Activated naive CD8-positive, alpha-beta T cell treated with anti-CD3 and anti-CD28 coated beads, Interleukin-2, amount 10 ng/mL, durations not matched to agents 7 days and 5 days (primary cell): ENCODE data around the gene CAMK2D. TPM values are rescaled to one million over a fixed set of nuclear protein-coding genes. Genes with fewer than 3 reads are reported as not detected.

ENCODE experiments used
- ATAC-seq: fragments of 150-1000 bp; cut with Tn5 transposase; one replicate; pipeline ENCODE4 v1.10.0; 2021; ENCODE audit warnings: low read depth, moderate library complexity
- POLR2A ChIA-PET: fragments of 350-600 bp; sonication (Branson Sonifier 250); formaldehyde crosslinking; loops from one replicate; lab custom pipeline; 2021; ENCODE audit warnings: antibody characterized with exemption; lab: Charles Lee
- DNase-seq: peaks from one replicate; pipeline ENCODE4 v3.0.0; 2021
- H3K27ac Mint-ChIP-seq: one replicate; pipeline ENCODE4 v1.8.0; 2022; ENCODE audit warnings: mild to moderate bottlenecking, mixed read lengths
- H3K27me3 Mint-ChIP-seq: one replicate; pipeline ENCODE4 v1.8.0; 2022; ENCODE audit warnings: mild to moderate bottlenecking, moderate library complexity, mixed read lengths
- H3K36me3 Mint-ChIP-seq: one replicate; pipeline ENCODE4 v1.8.0; 2021; ENCODE audit warnings: mild to moderate bottlenecking, mixed read lengths
- H3K4me1 Mint-ChIP-seq: one replicate; pipeline ENCODE4 v1.8.0; 2021; ENCODE audit warnings: mixed read lengths
- H3K4me3 Mint-ChIP-seq: one replicate; pipeline ENCODE4 v1.8.0; 2022; ENCODE audit warnings: mild to moderate bottlenecking, moderate library complexity, mixed read lengths
- H3K9me3 Mint-ChIP-seq: one replicate; pipeline ENCODE4 v1.8.0; 2021; ENCODE audit warnings: mixed read lengths
- total RNA-seq, 2 experiments: library from RNA; stranded (reverse); gene quantifications; one replicate each; pipeline ENCODE4 v1.2.3, GENCODE V29; 2021

CAMK2D gene
- total RNA-seq, 2 experiments from 2014 or later = 34.8 to 35.5 TPM

GRCh38 chr4:113461281-113461680 is 300.3 kb downstream of the CAMK2D start:
- H3K27me3 Mint-ChIP-seq = no peaks in the 10 kb centered on the region
- no peaks in the 10 kb centered on the region for H3K9me3 Mint-ChIP-seq
- H3K27ac Mint-ChIP-seq = no peak overlapping the region
- H3K4me3 Mint-ChIP-seq = no peak overlapping the region
- peaks cover 31% of the 10 kb centered on the region for H3K36me3 Mint-ChIP-seq
- ATAC-seq (no peak), DNase-seq (no peak)
- POLR2A ChIA-PET = no interaction called here
- H3K4me1 Mint-ChIP-seq = no peaks in the 10 kb centered on the region

- ATAC-seq = no peak
- POLR2A ChIA-PET = no interaction called here
- Mint-ChIP-seq H3K4me3 (no peak overlapping the region), H3K27ac (no peak overlapping the region), H3K36me3 (peaks cover 36% of the 10 kb centered on the region), H3K4me1 (peaks cover 2% of the 10 kb centered on the region), H3K9me3 (no peaks in the 10 kb centered on the region), H3K27me3 (no peaks in the 10 kb centered on the region)
- no peak for DNase-seq
Observed at GRCh38 chr4:113457886-113458285, 303.7 kb downstream of the CAMK2D start.

- ATAC-seq (no peak), DNase-seq (no peak)
- H3K4me3 Mint-ChIP-seq = no peak overlapping the region
- H3K36me3 Mint-ChIP-seq = peaks cover 33% of the 10 kb centered on the region
- no peak overlapping the region for H3K27ac Mint-ChIP-seq
- POLR2A ChIA-PET = no interaction called here
- no peaks in the 10 kb centered on the region for H3K27me3 Mint-ChIP-seq
- peaks cover 2% of the 10 kb centered on the region for H3K4me1 Mint-ChIP-seq
- no peaks in the 10 kb centered on the region for H3K9me3 Mint-ChIP-seq
Observed at GRCh38 chr4:113457121-113457520, 304.4 kb downstream of the CAMK2D start.

- Mint-ChIP-seq H3K4me3 (no peak overlapping the region), H3K36me3 (peaks cover 30% of the 10 kb centered on the region), H3K9me3 (no peaks in the 10 kb centered on the region), H3K4me1 (peaks cover 2% of the 10 kb centered on the region), H3K27ac (no peak overlapping the region), H3K27me3 (no peaks in the 10 kb centered on the region)
- POLR2A ChIA-PET = no interaction called here
- ATAC-seq (no peak), DNase-seq (no peak)
Observed at GRCh38 chr4:113455061-113455460, 306.5 kb downstream of the CAMK2D start.

GRCh38 chr4:113452868-113453620 is 308.5 kb downstream of the CAMK2D start:
- no peak for DNase-seq
- Mint-ChIP-seq H3K27me3 (no peaks in the 10 kb centered on the region), H3K4me1 (peaks cover 2% of the 10 kb centered on the region), H3K4me3 (no peak overlapping the region), H3K27ac (no peak overlapping the region), H3K36me3 (peaks cover 24% of the 10 kb centered on the region), H3K9me3 (no peaks in the 10 kb centered on the region)
- POLR2A ChIA-PET = no interaction called here
- no peak for ATAC-seq

GRCh38 chr4:113452152-113452551 is 309.4 kb downstream of the CAMK2D start:
- Mint-ChIP-seq H3K9me3 (peaks cover under 1% of the 10 kb centered on the region), H3K4me1 (peaks cover 2% of the 10 kb centered on the region), H3K36me3 (peaks cover 21% of the 10 kb centered on the region), H3K27me3 (no peaks in the 10 kb centered on the region), H3K4me3 (no peak overlapping the region), H3K27ac (no peak overlapping the region)
- no peak for DNase-seq
- no peak for ATAC-seq
- POLR2A ChIA-PET = no interaction called here

- Mint-ChIP-seq H3K27me3 (no peaks in the 10 kb centered on the region), H3K36me3 (peaks cover 11% of the 10 kb centered on the region), H3K4me1 (peaks cover 2% of the 10 kb centered on the region), H3K27ac (no peak overlapping the region), H3K9me3 (peaks cover 1% of the 10 kb centered on the region), H3K4me3 (no peak overlapping the region)
- POLR2A ChIA-PET = interaction anchor here (0.7 kb wide), 1 partner anchor 51 kb away, joined by 3 read pairs; no protein-coding TSS in a partner anchor
- ATAC-seq (no peak), DNase-seq (no peak)
Observed at GRCh38 chr4:113450295-113451080, 311.1 kb downstream of the CAMK2D start.

GRCh38 chr4:113449410-113449974 is 312.0 kb downstream of the CAMK2D start:
- no peak overlapping the region for H3K4me3 Mint-ChIP-seq
- H3K27ac Mint-ChIP-seq = no peak overlapping the region
- no peak for ATAC-seq
- no peaks in the 10 kb centered on the region for H3K27me3 Mint-ChIP-seq
- POLR2A ChIA-PET = interaction anchor here (0.7 kb wide), 1 partner anchor 52 kb away, joined by 3 read pairs; no protein-coding TSS in a partner anchor
- peaks cover 11% of the 10 kb centered on the region for H3K36me3 Mint-ChIP-seq
- no peak for DNase-seq
- peaks cover 1% of the 10 kb centered on the region for H3K9me3 Mint-ChIP-seq
- peaks cover 2% of the 10 kb centered on the region for H3K4me1 Mint-ChIP-seq

GRCh38 chr4:113447769-113448168 is 313.8 kb downstream of the CAMK2D start:
- Mint-ChIP-seq H3K27me3 (no peaks in the 10 kb centered on the region), H3K4me3 (no peak overlapping the region), H3K4me1 (peaks cover 6% of the 10 kb centered on the region), H3K36me3 (peaks cover 5% of the 10 kb centered on the region), H3K9me3 (peaks cover 2% of the 10 kb centered on the region), H3K27ac (no peak overlapping the region)
- POLR2A ChIA-PET = no interaction called here
- ATAC-seq (no peak), DNase-seq (no peak)

GRCh38 chr4:113447061-113447460 is 314.5 kb downstream of the CAMK2D start:
- Mint-ChIP-seq H3K4me1 (peaks cover 6% of the 10 kb centered on the region), H3K4me3 (no peak overlapping the region), H3K9me3 (peaks cover 2% of the 10 kb centered on the region), H3K36me3 (peaks cover 5% of the 10 kb centered on the region), H3K27ac (no peak overlapping the region), H3K27me3 (no peaks in the 10 kb centered on the region)
- POLR2A ChIA-PET = no interaction called here
- no peak for DNase-seq
- ATAC-seq = no peak

- POLR2A ChIA-PET = no interaction called here
- Mint-ChIP-seq H3K36me3 (no peaks in the 10 kb centered on the region), H3K4me1 (peaks cover 6% of the 10 kb centered on the region), H3K4me3 (no peak overlapping the region), H3K27me3 (no peaks in the 10 kb centered on the region), H3K27ac (no peak overlapping the region), H3K9me3 (peaks cover 2% of the 10 kb centered on the region)
- ATAC-seq = no peak
- DNase-seq = no peak
Observed at GRCh38 chr4:113446019-113446418, 315.5 kb downstream of the CAMK2D start.

GRCh38 chr4:113445286-113445685 is 316.3 kb downstream of the CAMK2D start:
- H3K36me3 Mint-ChIP-seq = no peaks in the 10 kb centered on the region
- peaks cover 2% of the 10 kb centered on the region for H3K9me3 Mint-ChIP-seq
- DNase-seq (no peak), ATAC-seq (no peak)
- POLR2A ChIA-PET = no interaction called here
- H3K4me3 Mint-ChIP-seq = no peak overlapping the region
- H3K27me3 Mint-ChIP-seq = no peaks in the 10 kb centered on the region
- peaks cover 6% of the 10 kb centered on the region for H3K4me1 Mint-ChIP-seq
- no peak overlapping the region for H3K27ac Mint-ChIP-seq

- peaks cover 2% of the 10 kb centered on the region for H3K9me3 Mint-ChIP-seq
- H3K36me3 Mint-ChIP-seq = no peaks in the 10 kb centered on the region
- H3K4me1 Mint-ChIP-seq = peaks cover 6% of the 10 kb centered on the region
- no peak overlapping the region for H3K4me3 Mint-ChIP-seq
- POLR2A ChIA-PET = interaction anchor here (0.5 kb wide), 1 partner anchor 52 kb away, joined by 4 read pairs; no protein-coding TSS in a partner anchor
- ATAC-seq (no peak), DNase-seq (no peak)
- H3K27ac Mint-ChIP-seq = no peak overlapping the region
- no peaks in the 10 kb centered on the region for H3K27me3 Mint-ChIP-seq
Observed at GRCh38 chr4:113444386-113444785, 317.2 kb downstream of the CAMK2D start.
